SJCRH30 (cell line): ENCODE results near the gene ZMYM4. TPM values are rescaled to one million over a fixed set of nuclear protein-coding genes. Genes with fewer than 3 reads are reported as not detected.

Experiments used
- DNase-seq, 2 experiments: peaks; one replicate each; pipeline ENCODE4 v3.0.0-alpha.2; 2015 to 2020
- H3K27ac ChIP-seq: fragments of 250-450 bp; sonication (Bioruptor Pico); 2 replicates; pipeline ENCODE4 v1.5.1; 2020; ENCODE audit warnings: mild to moderate bottlenecking, moderate library complexity
- H3K27me3 ChIP-seq: fragments of 250-450 bp; sonication (Bioruptor Pico); 2 replicates; pipeline ENCODE4 v1.5.1; 2020; ENCODE audit warnings: mild to moderate bottlenecking, moderate library complexity
- H3K36me3 ChIP-seq: fragments of 250-450 bp; sonication (Bioruptor Pico); 2 replicates; pipeline ENCODE4 v1.5.1; 2020; ENCODE audit warnings: mild to moderate bottlenecking, moderate library complexity
- H3K4me1 ChIP-seq: fragments of 250-450 bp; sonication (Bioruptor Pico); 2 replicates; pipeline ENCODE4 v1.5.1; 2020; ENCODE audit warnings: mild to moderate bottlenecking, moderate library complexity
- H3K4me3 ChIP-seq: fragments of 250-450 bp; sonication (Bioruptor Pico); 2 replicates; pipeline ENCODE4 v1.5.1; 2020; ENCODE audit warnings: mild to moderate bottlenecking, moderate library complexity
- H3K9me3 ChIP-seq: fragments of 250-450 bp; sonication (Bioruptor Pico); replicated peaks from 2 replicates; pipeline ENCODE4 v1.5.1; 2020; ENCODE audit warnings: mild to moderate bottlenecking, moderate library complexity
- total RNA-seq: library from RNA; depleted of rRNA; stranded (reverse); fragments of >200 nt; shearing (Covaris generic); gene quantifications from 2 replicates; pipeline ENCODE4 v1.2.3, GENCODE V29; 2014

Gene ZMYM4
- total RNA-seq, 1 experiment from 2014 or later: 61.6 TPM

DNA sequence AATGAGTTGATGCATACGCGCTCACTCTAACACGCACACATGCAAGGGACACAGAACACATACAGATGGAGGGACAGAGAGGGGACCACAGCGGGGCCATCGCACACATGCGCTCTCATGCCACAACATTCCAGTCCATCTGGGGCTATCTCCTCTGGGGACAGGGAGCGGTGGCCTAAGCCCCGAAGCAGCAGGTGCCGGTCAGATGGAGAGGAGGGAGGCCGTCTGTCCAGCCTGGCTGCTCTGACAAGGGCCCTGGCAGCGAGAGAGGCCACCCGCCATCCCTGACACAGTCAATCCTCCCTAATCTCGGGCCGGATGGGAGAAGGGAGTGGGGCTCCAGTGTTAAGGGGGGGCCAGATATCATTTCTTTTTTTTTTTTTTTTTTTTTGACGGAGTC lies 165.2 kb downstream of the ZMYM4 start:
- Histone ChIP-seq H3K4me3 (no peak overlapping the region), H3K36me3 (peaks cover 12% of the 10 kb centered on the region), H3K4me1 (no peaks in the 10 kb centered on the region), H3K27ac (no peak overlapping the region), H3K9me3 (no peaks in the 10 kb centered on the region), H3K27me3 (no peaks in the 10 kb centered on the region)
- DNase-seq: no peak

DNA sequence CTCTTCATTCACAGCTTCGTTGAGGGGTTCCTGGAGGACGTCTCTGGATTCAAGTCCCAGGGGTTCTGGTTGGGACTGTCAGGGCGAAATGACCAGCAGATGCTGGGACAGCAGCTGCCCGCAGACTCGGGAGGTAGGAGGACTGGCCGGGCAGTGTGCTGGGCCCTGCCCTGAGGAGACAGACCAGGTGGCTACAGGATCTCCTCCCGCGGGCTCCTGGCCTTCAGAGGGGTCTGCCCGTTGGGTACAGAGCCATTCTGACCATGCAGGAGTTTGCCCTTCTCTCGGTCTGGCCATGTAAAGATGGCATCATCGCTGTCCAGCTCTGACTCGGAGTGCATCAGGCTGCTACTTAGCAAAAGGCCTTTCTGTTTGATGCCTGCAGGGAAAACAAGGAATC lies 166.2 kb downstream of the ZMYM4 start:
- Histone ChIP-seq H3K27me3 (no peaks in the 10 kb centered on the region), H3K4me3 (no peak overlapping the region), H3K36me3 (peaks cover 9% of the 10 kb centered on the region), H3K27ac (no peak overlapping the region), H3K4me1 (no peaks in the 10 kb centered on the region), H3K9me3 (no peaks in the 10 kb centered on the region)
- no peak for DNase-seq

DNA sequence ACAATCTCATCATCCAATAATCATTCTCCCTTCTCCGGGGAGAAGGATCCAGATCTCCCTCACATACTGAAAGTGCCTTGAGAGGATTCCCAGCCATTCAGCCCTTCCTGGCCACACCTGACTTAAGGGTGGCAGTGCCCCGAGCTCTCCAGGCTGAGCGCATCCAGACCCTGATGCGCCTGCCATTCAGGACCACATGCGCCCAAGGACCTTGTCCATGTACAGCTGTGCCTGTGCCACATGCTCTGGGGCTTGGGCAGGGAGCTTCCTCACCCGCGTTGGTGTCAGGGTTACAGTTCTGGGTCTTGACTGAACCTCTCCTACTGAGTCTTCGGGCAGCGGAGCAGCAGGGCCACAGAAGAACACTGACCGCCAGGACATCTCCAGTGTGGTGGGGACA lies 167.6 kb downstream of the ZMYM4 start:
- no peaks in the 10 kb centered on the region for H3K9me3 ChIP-seq
- no peak for DNase-seq
- H3K36me3 ChIP-seq: peaks cover 11% of the 10 kb centered on the region
- H3K4me3 ChIP-seq: no peak overlapping the region
- no peaks in the 10 kb centered on the region for H3K27me3 ChIP-seq
- no peak overlapping the region for H3K27ac ChIP-seq
- no peaks in the 10 kb centered on the region for H3K4me1 ChIP-seq

DNA sequence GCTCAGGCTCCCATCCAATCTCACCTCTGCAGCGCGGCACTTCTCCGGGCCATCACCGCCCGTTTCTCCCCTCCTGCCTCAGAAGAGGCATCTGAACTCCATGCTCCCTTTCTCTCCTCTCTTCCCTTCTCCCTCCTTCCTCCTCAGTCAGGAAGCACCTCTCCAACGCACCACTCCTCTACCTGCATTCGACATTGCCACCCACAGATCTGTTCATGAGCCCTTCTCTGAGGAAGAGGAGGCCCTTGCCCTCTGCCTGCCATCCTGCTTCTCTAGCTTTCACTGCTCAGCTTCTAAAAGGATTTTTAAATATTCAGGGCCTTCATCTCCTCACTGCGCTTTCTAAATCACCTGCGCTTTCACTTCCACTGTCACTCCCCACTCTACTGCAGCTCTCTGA lies 168.7 kb downstream of the ZMYM4 start:
- Histone ChIP-seq H3K4me1 (no peaks in the 10 kb centered on the region), H3K27ac (no peak overlapping the region), H3K9me3 (no peaks in the 10 kb centered on the region), H3K4me3 (no peak overlapping the region), H3K27me3 (no peaks in the 10 kb centered on the region), H3K36me3 (peaks cover 13% of the 10 kb centered on the region)
- no peak for DNase-seq

DNA sequence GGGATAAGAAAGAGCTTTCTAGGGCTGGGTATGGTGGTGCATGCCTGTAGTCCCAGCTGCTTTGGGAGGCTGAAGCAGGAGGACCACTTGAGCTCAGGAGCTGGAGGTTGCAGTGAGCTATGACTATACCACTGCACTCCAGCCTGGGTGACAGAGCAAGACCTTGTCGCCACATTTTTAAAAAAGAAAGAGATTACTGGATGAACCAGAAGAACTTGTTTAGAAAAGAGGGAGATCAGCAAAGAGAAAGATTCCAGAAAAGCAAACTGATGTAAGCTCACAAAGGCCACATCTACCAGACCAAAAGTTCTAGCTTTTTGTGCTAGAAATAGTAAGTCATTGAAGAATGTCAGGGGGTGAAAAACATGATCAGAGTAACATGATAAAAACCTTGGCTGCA lies 171.1 kb downstream of the ZMYM4 start:
- H3K36me3 ChIP-seq: peaks cover 19% of the 10 kb centered on the region
- no peaks in the 10 kb centered on the region for H3K4me1 ChIP-seq
- H3K27me3 ChIP-seq: no peaks in the 10 kb centered on the region
- no peak overlapping the region for H3K27ac ChIP-seq
- no peaks in the 10 kb centered on the region for H3K9me3 ChIP-seq
- no peak overlapping the region for H3K4me3 ChIP-seq
- DNase-seq: no peak

DNA sequence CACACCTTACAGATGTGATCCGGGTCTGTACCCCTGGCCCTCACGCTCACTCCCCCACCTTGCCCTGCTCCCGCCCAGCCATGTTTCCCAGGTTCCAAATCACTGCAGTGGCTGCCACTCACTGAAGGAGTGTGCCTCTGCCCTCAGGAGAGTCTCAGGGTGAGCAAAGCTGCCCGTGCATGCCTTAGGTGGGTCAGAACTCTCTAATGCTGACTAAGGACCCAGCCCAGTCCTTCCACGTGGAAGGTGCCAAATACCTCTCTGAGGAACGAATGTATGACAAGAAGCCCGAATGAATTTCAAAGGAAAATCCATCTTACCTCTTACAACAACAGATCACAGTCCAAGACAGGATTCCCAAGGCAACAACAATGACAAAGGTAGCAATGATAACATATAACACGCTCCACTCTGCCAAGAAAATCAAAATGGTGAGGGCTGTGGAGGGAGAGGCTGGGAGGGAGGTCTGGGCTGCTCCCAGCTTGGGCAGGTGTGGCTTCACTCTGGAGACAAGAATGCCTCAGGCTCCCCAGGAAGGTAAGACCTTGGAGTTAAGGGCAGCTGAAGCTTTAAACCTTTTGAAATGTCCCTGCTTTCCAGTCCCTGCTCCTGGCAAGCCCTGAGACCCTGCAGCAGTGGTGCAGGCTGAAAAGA lies 173.5 kb downstream of the ZMYM4 start:
- DNase-seq: no peak
- Histone ChIP-seq H3K4me3 (no peak overlapping the region), H3K36me3 (peaks cover 15% of the 10 kb centered on the region; the same call in 1 of the 2 replicates), H3K27me3 (no peaks in the 10 kb centered on the region), H3K9me3 (no peaks in the 10 kb centered on the region), H3K27ac (no peak overlapping the region), H3K4me1 (no peaks in the 10 kb centered on the region)

DNA sequence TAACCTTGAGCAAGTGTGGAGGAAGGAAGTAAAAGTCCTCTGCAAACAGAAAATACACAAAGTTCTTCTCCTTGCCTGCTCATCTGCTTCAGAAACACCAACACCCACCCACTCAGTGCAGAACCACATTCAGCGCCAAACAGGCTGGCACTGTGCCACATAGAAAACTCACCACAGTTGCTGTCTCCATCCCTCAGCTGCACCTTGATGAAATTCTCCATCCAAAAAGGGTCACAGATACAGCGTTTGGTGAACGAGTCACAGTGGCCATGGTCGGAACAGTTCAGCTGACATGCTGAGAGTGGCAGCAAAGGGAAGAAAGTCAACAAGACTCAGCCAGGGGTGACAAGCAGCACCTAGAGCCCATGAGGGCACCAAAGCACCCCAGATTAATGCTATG lies 174.2 kb downstream of the ZMYM4 start:
- Histone ChIP-seq H3K9me3 (no peaks in the 10 kb centered on the region), H3K27me3 (no peaks in the 10 kb centered on the region), H3K27ac (no peak overlapping the region), H3K4me1 (no peaks in the 10 kb centered on the region), H3K4me3 (no peak overlapping the region), H3K36me3 (peaks cover 15% of the 10 kb centered on the region; the same call in 1 of the 2 replicates)
- DNase-seq: no peak

DNA sequence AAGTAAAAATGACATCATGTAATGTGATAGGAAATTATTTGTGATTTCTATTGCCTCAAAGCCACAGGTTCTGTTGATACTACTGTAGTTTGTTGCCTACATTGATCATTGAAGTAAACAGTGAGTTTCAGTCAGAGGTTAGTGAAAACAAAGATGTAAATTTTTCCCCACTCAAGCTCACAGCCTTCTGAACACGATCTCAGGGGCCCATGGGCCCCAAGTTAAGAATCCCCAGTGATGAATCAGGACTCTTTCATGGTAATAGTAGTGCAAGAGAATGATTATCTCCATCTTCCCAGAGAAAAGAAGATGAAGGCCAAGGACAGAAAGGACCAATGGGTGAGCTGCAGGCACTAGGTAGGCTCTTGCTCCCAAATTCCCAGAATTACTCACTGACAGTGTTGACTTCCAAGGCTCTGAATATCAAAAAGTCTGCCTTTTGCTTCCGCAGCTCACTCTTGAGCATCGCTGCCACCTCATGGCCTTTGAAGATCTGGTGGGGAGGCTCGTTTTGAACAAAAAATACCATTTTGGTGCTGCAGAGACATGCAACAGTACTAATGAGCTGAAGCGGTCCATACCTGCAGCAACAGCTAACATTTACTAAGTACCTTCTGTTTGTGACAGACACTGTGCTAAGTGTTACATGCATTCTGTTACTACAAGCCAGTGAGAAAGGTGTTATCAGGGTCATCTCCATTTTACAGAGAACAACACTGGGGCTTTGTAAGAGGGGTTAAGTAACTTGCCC lies 175.4 kb downstream of the ZMYM4 start:
- no peaks in the 10 kb centered on the region for H3K27me3 ChIP-seq
- DNase-seq: peak; percentile 20 to 49
- no peak overlapping the region for H3K27ac ChIP-seq
- H3K9me3 ChIP-seq: no peaks in the 10 kb centered on the region
- H3K36me3 ChIP-seq: peaks cover 19% of the 10 kb centered on the region
- no peaks in the 10 kb centered on the region for H3K4me1 ChIP-seq
- no peak overlapping the region for H3K4me3 ChIP-seq

DNA sequence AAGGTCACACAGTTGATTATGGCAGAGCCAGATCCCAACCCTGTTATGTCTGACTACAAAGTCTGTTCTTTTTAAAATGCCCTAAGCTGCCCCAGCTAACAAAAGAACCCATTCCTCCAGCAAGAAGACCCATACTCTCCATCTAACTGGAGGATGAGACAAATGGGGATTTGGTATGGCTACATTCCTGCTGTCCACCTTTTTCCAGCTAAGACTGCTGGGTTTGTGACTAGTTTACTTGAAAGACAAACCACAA lies 175.9 kb downstream of the ZMYM4 start:
- H3K9me3 ChIP-seq: no peaks in the 10 kb centered on the region
- no peaks in the 10 kb centered on the region for H3K27me3 ChIP-seq
- peaks cover 24% of the 10 kb centered on the region for H3K36me3 ChIP-seq
- no peak overlapping the region for H3K4me3 ChIP-seq
- no peak overlapping the region for H3K27ac ChIP-seq
- no peak for DNase-seq
- H3K4me1 ChIP-seq: no peaks in the 10 kb centered on the region

DNA sequence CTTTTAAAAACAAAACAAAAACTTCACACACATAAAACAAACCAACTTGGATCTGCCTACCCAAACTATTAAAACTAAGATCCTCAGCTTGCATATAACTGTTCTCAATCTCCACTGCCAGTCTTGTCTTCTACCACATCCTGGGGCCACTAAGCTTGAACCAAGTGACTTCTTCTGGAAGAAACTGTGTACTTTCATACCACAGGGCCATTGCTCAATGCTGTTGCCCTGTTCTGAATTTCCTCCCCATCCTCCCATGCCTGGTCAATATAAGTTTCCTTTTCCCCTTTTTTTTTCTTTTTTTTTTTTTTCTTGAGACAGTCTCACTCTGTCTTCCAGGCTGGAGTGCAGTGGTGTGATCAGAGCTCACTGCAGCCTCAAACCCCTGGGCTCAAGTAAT lies 178.8 kb downstream of the ZMYM4 start:
- no peaks in the 10 kb centered on the region for H3K4me1 ChIP-seq
- H3K27ac ChIP-seq: no peak overlapping the region
- peaks cover 29% of the 10 kb centered on the region for H3K36me3 ChIP-seq
- H3K4me3 ChIP-seq: no peak overlapping the region
- no peaks in the 10 kb centered on the region for H3K9me3 ChIP-seq
- no peak for DNase-seq
- no peaks in the 10 kb centered on the region for H3K27me3 ChIP-seq

DNA sequence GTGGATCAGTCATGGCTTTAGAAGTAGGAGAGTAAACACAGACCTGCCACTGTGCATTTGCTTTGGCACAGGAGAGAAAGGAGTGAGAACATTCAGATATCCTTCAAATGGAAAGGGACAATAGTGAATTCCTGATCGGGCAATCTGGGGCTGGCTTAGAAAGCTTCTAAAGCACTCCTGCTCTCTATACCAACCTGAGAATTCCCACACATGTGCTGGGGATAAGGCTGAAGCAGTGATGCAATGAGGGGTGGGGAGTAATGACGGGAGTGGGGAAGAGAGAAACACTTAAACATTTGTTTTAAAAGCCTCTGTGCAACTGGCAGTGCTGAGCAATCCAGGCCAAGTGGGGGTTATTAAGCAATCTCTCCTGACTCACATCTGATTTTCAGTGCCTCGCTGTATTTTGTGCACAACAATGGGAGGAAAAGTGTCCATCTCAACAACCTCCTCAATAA lies 179.9 kb downstream of the ZMYM4 start:
- no peak for DNase-seq
- no peak overlapping the region for H3K27ac ChIP-seq
- peaks cover 25% of the 10 kb centered on the region for H3K36me3 ChIP-seq
- no peaks in the 10 kb centered on the region for H3K4me1 ChIP-seq
- H3K4me3 ChIP-seq: no peak overlapping the region
- no peaks in the 10 kb centered on the region for H3K27me3 ChIP-seq
- H3K9me3 ChIP-seq: no peaks in the 10 kb centered on the region

DNA sequence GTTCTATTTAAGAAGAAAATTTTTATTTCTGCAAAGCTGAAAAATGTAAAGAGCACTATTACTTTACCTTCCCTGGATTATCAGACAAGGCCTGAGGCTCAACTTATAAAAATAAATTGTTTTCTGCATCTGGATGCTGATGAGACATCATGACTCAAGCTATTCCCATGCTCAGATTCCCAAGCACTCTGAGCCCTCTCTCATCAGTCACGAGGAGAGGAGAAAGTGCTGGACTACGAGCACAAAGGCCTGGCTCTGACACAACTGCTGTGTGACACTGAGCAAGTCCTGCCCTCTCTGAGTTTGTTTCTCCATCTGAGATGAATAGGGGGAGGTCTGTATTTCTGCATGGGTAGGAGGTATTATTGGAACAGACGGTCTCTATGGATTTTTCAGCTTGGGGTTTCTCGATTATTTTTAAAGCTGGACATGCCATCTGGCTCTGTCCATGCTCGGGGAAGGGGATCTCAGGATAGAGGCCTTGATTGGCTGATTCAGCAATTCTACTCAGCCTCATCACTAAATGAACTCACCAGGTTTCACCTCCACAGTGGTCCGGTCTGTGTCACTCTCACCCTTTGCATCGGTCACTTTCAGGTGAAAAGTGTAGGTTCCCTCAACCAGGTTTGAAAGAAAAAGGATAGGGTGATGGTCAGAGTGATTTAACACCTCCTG lies 181.0 kb downstream of the ZMYM4 start:
- Histone ChIP-seq H3K27me3 (no peaks in the 10 kb centered on the region), H3K4me1 (no peaks in the 10 kb centered on the region), H3K27ac (no peak overlapping the region), H3K4me3 (no peak overlapping the region), H3K9me3 (no peaks in the 10 kb centered on the region), H3K36me3 (peaks cover 27% of the 10 kb centered on the region)
- no peak for DNase-seq

DNA sequence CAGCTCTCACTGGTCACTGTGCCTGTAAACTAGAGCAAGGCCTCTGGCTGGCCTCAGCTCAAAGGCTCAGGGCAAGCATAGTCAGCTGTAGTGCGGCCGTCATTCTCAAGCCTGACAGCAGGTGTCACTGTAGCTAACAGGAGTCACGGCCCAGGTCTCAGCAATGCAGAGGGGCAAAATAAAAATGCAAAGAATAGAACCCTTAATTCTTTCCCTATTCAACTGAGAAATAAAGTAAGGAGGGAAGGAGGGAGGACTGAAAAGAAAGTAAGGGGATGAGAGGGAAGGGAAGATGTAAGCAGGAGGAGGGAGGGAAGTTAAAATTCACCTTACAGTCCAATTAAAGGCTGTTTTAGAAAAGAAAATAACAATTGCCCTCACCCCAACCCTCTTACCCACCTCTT lies 182.6 kb downstream of the ZMYM4 start:
- Histone ChIP-seq H3K4me3 (no peak overlapping the region), H3K27ac (no peak overlapping the region), H3K4me1 (no peaks in the 10 kb centered on the region), H3K36me3 (peaks cover 27% of the 10 kb centered on the region), H3K9me3 (no peaks in the 10 kb centered on the region), H3K27me3 (no peaks in the 10 kb centered on the region)
- DNase-seq: peak; percentile 78 to 86

DNA sequence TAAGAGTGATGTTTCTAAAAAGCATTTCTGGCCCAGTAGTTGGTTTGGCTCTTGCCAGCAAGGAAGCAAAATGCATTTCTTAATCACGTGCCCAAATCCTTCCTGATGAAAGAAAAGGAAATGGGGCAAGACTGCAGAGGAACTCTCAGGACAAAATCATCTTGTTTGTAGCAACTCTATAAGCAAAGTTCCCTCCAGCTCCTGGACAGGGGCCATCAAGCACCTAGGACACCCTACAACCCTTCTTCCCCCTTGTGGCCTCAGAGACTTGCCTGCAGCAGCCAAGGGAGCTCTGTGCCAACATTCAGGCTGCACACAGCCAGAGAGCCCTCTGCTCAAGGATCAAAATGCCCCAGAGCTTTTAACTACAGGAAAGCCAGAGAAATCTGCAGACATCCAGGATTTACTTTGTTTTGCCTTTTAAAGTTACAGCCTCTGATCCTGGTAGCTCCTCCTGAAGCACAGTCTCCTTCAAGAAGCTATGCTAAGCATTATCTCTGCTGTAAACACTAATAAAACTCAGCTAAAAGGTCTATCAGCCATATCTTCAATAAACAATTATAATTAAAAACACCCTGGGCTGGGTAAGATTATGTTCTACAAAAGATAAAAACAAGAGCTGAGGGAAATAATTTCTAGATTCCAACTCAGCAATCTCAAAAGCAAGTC lies 183.7 kb downstream of the ZMYM4 start:
- H3K27me3 ChIP-seq: no peaks in the 10 kb centered on the region
- H3K4me3 ChIP-seq: no peak overlapping the region
- H3K9me3 ChIP-seq: no peaks in the 10 kb centered on the region
- no peaks in the 10 kb centered on the region for H3K4me1 ChIP-seq
- no peak for DNase-seq
- peaks cover 27% of the 10 kb centered on the region for H3K36me3 ChIP-seq
- H3K27ac ChIP-seq: no peak overlapping the region

DNA sequence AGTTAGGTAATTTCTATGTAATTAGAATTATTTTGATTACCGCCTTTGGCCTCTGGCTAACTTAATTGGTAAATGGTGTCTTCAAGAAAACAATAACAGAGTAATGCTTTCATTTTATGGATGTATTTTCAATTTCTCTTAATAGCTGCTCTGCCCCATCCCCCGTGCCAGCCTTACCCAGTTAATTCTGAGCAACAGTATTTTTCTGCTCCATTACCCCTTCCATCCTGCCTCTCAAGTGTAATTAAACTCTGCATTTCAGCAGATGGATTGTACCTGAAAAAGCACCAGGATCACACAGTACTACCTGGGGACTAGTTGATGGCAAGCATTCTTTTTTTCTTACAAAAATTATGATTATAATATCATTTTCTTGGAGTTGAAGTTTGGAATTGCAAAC lies 184.5 kb downstream of the ZMYM4 start:
- Histone ChIP-seq H3K27me3 (no peaks in the 10 kb centered on the region), H3K4me3 (no peak overlapping the region), H3K27ac (no peak overlapping the region), H3K9me3 (no peaks in the 10 kb centered on the region), H3K4me1 (no peaks in the 10 kb centered on the region), H3K36me3 (peaks cover 27% of the 10 kb centered on the region)
- DNase-seq: no peak
